ENCODE data around the gene LSG1.
"Not testable (repeated sequence)": the region's sequence is repeated elsewhere in the genome, so short reads cannot be mapped to it uniquely, and the experiment has no call there.

The LSG1 gene

GRCh38 chr3:194615226-194615625 lies 56.8 kb downstream of the LSG1 start:
- no peak for DNase-seq

DNA sequence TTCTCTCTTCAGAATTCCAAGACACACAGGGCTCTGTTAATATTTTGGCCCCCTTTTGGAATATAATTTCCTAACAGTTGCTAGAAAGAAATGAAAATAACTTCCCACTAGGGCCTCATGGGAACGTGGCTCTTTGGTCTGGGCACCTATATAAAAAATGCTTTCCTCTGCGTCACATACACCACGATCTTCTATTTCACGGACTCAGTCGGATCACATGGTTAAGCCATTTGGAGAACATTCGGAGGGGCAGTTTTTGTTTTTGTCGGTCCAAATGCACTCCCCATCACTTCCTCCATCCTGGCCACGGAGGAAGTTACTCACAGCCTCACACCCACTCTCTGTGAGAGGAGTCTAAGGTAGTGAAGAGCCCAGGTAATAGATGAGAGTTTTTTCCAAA lies 59.8 kb downstream of the LSG1 start:
- DNase-seq = no peak

- no peak for DNase-seq
Observed at GRCh38 chr3:194610689-194611088, 61.3 kb downstream of the LSG1 start.

GRCh38 chr3:194609601-194610000 lies 62.4 kb downstream of the LSG1 start:
- no peak for DNase-seq

DNA sequence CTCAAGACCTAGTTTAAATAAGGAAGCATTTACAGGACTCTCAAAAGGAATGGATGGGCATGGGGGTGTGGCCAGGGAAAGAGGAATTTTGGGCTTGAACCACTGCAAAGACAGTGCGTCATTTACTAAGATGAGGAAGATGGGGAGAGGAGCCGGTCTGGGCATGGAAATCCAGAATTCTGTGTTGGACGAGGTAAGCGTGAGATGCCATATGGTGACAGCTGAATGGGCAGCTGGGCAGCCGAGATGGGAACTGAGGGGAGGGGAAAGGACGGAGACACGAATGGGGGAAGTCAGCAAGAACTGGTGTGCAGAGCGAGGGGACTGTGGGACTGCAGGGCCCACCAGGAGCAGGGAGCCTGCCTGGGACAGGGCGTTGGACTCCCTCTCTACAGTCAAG lies 63.0 kb downstream of the LSG1 start:
- DNase-seq = no peak

- no peak for DNase-seq
Observed at GRCh38 chr3:194607592-194608389, 64.2 kb downstream of the LSG1 start.

GRCh38 chr3:194606941-194607340 lies 65.0 kb downstream of the LSG1 start:
- DNase-seq = no peak

DNA sequence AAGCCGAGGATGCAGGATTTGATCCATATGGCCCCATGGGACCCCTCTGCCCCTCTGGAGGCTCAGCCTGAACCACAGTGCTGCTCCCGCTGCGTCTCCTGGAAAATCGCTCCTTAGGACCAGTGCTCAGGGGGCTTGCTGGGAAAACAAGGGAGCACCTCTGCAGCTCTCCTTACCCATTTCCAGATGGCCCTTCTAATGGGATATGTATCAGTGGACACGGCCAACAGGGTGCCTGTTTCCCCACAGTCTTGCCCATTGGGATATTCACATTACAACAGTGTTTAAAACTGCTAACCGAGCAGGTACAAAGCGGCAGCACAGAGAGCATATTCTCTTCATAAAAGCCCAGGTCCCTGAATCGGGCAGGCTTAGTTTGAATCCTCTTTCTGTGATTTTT lies 65.8 kb downstream of the LSG1 start:
- no peak for DNase-seq

GRCh38 chr3:194605314-194605713 lies 66.7 kb downstream of the LSG1 start:
- not testable (repeated sequence) for DNase-seq

DNA sequence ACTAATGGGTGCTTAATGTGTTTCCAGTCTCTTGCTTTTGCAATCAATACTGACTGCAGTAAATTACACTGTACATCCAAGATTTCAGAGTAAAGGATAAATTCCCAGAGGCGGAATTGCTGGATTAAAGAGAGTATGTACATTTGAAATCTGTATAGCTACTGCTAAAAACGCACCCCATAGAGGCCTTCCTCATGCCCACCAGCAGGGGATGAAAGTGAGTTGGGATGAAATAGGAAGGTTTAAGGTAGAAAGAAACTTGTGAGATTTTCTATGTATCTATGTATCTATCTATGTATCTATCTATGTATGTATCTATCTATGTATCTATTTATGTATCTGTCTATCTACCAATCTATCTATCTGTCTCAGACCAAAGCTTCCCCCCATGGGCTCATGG lies 67.2 kb downstream of the LSG1 start:
- DNase-seq = no peak

DNA sequence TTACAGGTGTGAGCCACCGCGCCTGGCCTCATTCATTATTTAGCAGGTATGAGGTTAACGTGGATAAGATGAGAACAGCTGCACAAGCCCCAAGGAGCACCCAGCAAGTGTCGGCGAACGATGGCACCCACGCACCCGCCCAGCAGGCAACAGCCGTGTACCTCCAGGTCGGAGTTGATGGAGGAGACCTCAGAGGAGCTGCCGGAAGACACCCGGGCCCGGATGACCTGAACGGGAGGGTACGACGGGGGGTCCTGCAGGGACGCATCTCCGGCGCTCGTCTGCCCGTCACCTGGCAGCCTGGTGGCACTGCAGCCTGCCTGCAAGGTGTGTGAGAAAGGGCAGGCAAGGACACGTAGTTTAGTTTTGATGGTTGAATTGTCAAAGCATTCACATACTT lies 67.9 kb downstream of the LSG1 start:
- DNase-seq = no peak

- no peak for DNase-seq
Observed at GRCh38 chr3:194602669-194603171, 69.3 kb downstream of the LSG1 start.

GRCh38 chr3:194598771-194599557 lies 73.0 kb downstream of the LSG1 start:
- no peak for DNase-seq

DNA sequence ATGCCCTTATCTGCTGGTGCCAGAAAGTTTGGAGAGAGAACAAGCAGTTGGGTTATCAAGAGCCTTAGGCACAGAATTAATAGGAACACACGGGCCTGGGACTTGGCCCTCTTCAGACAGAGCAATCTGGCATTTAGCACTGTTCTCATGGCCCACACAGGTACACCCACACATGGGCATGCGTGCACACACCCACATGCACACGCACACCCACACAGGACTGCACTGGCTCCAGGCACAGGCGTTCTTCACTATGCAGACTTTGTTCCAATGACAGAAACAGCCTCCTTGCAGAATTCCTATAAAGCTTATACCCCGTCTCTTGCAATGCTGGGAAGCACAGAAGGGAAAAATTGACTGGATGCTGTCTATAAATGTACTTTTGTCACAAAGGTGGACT lies 75.1 kb downstream of the LSG1 start:
- DNase-seq = no peak

- DNase-seq = no peak
Observed at GRCh38 chr3:194592798-194593752, 78.9 kb downstream of the LSG1 start.
